Thyroid gland (tissue), 4 donors: ENCODE results near the gene ZSCAN16.

Source experiments
- POLR2A ChIP-seq, 2 donors: fragments of 450-650 bp; IDR thresholded peaks; one replicate each; pipeline ENCODE4 v1.6.1; 2017; ENCODE audit warnings: antibody characterized with exemption in 2 of 2, mild to moderate bottlenecking in 2 of 2, moderate library complexity in 1 of 2
- TF ChIP-seq, protein P1 (sequence below), 6 experiments: fragments of 200-600 bp in 3 of 6; fragments of 450-650 bp in 3 of 6; sonication (generic) in 3 of 6; IDR thresholded peaks; one replicate each; pipeline ENCODE4 v1.5.1; 2016 to 2019; ENCODE audit warnings: antibody characterized with exemption in 6 of 6, mild to moderate bottlenecking in 2 of 6, inconsistent platforms in 1 of 6, moderate library complexity in 1 of 6

GRCh38 chr6:28167926-28168325 is 43.5 kb downstream of the ZSCAN16 start:
- TF ChIP-seq POLR2A (IDR thresholded peaks at IDR 0.05), result no peak
- TF ChIP-seq, protein P1, sequence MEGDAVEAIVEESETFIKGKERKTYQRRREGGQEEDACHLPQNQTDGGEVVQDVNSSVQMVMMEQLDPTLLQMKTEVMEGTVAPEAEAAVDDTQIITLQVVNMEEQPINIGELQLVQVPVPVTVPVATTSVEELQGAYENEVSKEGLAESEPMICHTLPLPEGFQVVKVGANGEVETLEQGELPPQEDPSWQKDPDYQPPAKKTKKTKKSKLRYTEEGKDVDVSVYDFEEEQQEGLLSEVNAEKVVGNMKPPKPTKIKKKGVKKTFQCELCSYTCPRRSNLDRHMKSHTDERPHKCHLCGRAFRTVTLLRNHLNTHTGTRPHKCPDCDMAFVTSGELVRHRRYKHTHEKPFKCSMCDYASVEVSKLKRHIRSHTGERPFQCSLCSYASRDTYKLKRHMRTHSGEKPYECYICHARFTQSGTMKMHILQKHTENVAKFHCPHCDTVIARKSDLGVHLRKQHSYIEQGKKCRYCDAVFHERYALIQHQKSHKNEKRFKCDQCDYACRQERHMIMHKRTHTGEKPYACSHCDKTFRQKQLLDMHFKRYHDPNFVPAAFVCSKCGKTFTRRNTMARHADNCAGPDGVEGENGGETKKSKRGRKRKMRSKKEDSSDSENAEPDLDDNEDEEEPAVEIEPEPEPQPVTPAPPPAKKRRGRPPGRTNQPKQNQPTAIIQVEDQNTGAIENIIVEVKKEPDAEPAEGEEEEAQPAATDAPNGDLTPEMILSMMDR (IDR thresholded peaks at IDR 0.05), result no peak
